HL-60 (cell line): Measurements from ENCODE around the gene ALKAL2.

Experiments
- DNase-seq, 2 experiments: peaks; one replicate each; pipeline ENCODE4 v3.0.0-alpha.2; 2010 to 2020; ENCODE audit warnings: low read depth in 1 of 2, low spot score in 1 of 2
- H3K27ac ChIP-seq: fragments of 250-450 bp; sonication (Bioruptor Pico); replicated peaks from 2 replicates; pipeline ENCODE4 v1.5.1; 2020; ENCODE audit warnings: mild to moderate bottlenecking, moderate library complexity
- H3K27me3 ChIP-seq: fragments of 250-450 bp; sonication (Bioruptor Pico); 2 replicates; pipeline ENCODE4 v1.5.1; 2021; ENCODE audit warnings: mild to moderate bottlenecking, moderate library complexity; ENCODE audit not compliant: insufficient read depth, poor library complexity, severe bottlenecking
- H3K4me3 ChIP-seq: replicated peaks from 2 replicates; pipeline ENCODE4 v1.5.1; 2011; ENCODE audit warnings: mild to moderate bottlenecking, control low read depth, low read length; ENCODE audit not compliant: insufficient read depth
- GABPA ChIP-seq: IDR thresholded peaks from 2 replicates; pipeline ENCODE4 v1.6.1; 2012; ENCODE audit warnings: low read depth
- POLR2AphosphoS5 ChIP-seq: IDR thresholded peaks from 2 replicates; pipeline ENCODE4 v1.6.1; 2012; ENCODE audit warnings: low read depth
- SPI1 ChIP-seq: IDR thresholded peaks from 2 replicates; pipeline ENCODE4 v1.6.1; 2012; ENCODE audit warnings: low read depth, mild to moderate bottlenecking, borderline replicate concordance
- TF ChIP-seq, protein P1 (sequence below): IDR thresholded peaks from 2 replicates; pipeline ENCODE4 v1.6.1; 2012; ENCODE audit warnings: low read depth; ENCODE audit not compliant: insufficient replicate concordance
- TF ChIP-seq, protein P2 (sequence below): IDR thresholded peaks from one replicate; pipeline ENCODE4 v1.5.1; 2011; ENCODE audit warnings: low read length, control low read depth, inconsistent platforms; ENCODE audit not compliant: insufficient read depth

The ALKAL2 gene

DNA sequence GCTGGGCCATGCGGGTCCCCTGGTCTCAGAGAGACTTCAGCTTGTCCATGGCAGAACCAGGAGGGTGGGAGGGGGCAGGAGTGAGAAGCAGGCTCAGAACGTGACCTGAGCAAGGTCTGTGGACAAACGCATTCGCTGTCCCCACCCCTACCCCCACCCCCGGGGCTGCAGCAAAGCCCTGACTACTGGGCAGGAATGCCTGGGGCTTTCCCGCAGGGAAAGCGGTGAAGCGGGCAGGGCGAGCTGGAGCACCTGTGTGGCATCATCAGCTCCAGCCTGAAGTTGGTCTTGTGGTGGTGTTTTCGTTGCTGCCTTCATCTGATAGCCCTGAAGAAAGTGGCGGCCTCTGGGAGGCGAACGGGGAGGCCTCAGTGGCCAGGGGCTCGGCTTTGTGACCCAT, 26.1 kb upstream of the ALKAL2 start:
- no peak for DNase-seq
- TF ChIP-seq, protein P1, sequence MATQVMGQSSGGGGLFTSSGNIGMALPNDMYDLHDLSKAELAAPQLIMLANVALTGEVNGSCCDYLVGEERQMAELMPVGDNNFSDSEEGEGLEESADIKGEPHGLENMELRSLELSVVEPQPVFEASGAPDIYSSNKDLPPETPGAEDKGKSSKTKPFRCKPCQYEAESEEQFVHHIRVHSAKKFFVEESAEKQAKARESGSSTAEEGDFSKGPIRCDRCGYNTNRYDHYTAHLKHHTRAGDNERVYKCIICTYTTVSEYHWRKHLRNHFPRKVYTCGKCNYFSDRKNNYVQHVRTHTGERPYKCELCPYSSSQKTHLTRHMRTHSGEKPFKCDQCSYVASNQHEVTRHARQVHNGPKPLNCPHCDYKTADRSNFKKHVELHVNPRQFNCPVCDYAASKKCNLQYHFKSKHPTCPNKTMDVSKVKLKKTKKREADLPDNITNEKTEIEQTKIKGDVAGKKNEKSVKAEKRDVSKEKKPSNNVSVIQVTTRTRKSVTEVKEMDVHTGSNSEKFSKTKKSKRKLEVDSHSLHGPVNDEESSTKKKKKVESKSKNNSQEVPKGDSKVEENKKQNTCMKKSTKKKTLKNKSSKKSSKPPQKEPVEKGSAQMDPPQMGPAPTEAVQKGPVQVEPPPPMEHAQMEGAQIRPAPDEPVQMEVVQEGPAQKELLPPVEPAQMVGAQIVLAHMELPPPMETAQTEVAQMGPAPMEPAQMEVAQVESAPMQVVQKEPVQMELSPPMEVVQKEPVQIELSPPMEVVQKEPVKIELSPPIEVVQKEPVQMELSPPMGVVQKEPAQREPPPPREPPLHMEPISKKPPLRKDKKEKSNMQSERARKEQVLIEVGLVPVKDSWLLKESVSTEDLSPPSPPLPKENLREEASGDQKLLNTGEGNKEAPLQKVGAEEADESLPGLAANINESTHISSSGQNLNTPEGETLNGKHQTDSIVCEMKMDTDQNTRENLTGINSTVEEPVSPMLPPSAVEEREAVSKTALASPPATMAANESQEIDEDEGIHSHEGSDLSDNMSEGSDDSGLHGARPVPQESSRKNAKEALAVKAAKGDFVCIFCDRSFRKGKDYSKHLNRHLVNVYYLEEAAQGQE: no peak
- TF ChIP-seq GABPA: no peak
- no peak overlapping the region for H3K4me3 ChIP-seq
- no peaks in the 10 kb centered on the region for H3K27me3 ChIP-seq
- H3K27ac ChIP-seq: no peak overlapping the region

DNA sequence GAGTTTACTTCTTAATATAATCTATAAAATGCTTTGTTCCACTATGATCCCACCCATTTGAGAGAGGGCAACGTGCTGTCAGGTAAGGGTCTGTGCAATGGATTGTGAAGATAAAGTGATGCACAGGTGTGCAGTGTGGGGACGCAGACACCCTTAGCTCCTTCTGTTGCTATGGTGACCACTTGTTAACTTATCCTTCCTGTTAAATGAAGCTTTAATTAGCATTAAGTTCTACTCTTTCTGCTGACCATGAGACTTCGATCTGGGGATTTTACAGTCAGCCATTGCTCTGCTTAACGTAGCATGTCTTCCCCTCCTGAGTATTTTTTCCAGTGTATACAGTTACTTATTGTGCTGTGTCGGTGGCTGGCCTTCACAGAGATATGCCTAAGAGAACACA, 23.1 kb upstream of the ALKAL2 start:
- DNase-seq: no peak
- H3K27me3 ChIP-seq: no peaks in the 10 kb centered on the region
- no peak overlapping the region for H3K27ac ChIP-seq
- TF ChIP-seq GABPA (no peak), SPI1 (no peak), POLR2AphosphoS5 (no peak)
- TF ChIP-seq, protein P1: no peak
- TF ChIP-seq, protein P2, sequence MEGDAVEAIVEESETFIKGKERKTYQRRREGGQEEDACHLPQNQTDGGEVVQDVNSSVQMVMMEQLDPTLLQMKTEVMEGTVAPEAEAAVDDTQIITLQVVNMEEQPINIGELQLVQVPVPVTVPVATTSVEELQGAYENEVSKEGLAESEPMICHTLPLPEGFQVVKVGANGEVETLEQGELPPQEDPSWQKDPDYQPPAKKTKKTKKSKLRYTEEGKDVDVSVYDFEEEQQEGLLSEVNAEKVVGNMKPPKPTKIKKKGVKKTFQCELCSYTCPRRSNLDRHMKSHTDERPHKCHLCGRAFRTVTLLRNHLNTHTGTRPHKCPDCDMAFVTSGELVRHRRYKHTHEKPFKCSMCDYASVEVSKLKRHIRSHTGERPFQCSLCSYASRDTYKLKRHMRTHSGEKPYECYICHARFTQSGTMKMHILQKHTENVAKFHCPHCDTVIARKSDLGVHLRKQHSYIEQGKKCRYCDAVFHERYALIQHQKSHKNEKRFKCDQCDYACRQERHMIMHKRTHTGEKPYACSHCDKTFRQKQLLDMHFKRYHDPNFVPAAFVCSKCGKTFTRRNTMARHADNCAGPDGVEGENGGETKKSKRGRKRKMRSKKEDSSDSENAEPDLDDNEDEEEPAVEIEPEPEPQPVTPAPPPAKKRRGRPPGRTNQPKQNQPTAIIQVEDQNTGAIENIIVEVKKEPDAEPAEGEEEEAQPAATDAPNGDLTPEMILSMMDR: no peak
- H3K4me3 ChIP-seq: no peak overlapping the region

DNA sequence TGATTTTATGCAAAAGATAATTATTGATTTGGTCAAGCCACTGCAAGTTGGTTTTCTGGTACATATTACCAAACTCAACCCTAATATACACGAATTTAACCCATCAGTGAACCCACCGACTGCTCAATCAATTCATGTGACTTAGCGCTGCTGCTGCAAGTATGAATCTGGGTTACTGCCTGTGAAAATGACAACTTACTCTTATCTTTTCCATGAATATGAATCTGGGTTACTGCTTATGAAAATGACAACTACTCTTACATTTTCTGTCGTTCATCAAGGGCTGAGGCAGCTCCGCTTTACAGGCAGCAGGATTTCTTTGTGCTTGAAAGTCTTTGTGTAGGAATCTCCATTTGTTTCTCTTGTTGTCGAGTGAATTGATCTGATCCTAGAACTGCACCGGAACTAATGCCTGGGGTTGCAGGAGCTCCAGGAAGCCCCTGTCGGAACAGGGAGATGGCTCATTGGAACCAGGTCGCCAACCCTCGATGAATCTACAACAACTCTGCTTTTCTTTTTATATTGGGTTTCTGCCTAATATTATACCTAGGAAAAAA, 22.1 kb upstream of the ALKAL2 start:
- DNase-seq: no peak
- Histone ChIP-seq H3K27ac (no peak overlapping the region), H3K4me3 (no peak overlapping the region), H3K27me3 (no peaks in the 10 kb centered on the region)
- TF ChIP-seq SPI1 (no peak), POLR2AphosphoS5 (no peak), GABPA (no peak)
- TF ChIP-seq, protein P1: no peak
- TF ChIP-seq, protein P2: no peak
